CD4-positive, alpha-beta T cell treated with Interleukin-1 beta for 1 hour (primary cell): ENCODE results near the gene PEPD.

Experiments used
- DNase-seq, 2 donors: peaks; one replicate each; pipeline ENCODE4 v3.0.0-alpha.2; 2020 to 2022

Gene PEPD

GRCh38 chr19:33435706-33436359 is 85.8 kb downstream of the PEPD start:
- no peak for DNase-seq

GRCh38 chr19:33434886-33435705 is 86.5 kb downstream of the PEPD start:
- no peak for DNase-seq

GRCh38 chr19:33434069-33434885 is 87.3 kb downstream of the PEPD start:
- DNase-seq, result no peak

- no peak for DNase-seq
Observed at GRCh38 chr19:33432446-33433170, 89.0 kb downstream of the PEPD start.

GRCh38 chr19:33432015-33432414 is 89.6 kb downstream of the PEPD start:
- no peak for DNase-seq

- DNase-seq, result peak; percentile 58 to 59
Observed at GRCh38 chr19:33430674-33431277, 90.8 kb downstream of the PEPD start.

GRCh38 chr19:33429891-33430673 is 91.5 kb downstream of the PEPD start:
- DNase-seq, result peak; percentile 31 to 37

GRCh38 chr19:33428627-33429125 is 92.9 kb downstream of the PEPD start:
- DNase-seq, result no peak

- no peak for DNase-seq
Observed at GRCh38 chr19:33427801-33428626, 93.6 kb downstream of the PEPD start.

- DNase-seq, result no peak
Observed at GRCh38 chr19:33426621-33427361, 94.8 kb downstream of the PEPD start.

GRCh38 chr19:33424181-33424580 is 97.4 kb downstream of the PEPD start:
- DNase-seq, result no peak

- no peak for DNase-seq
Observed at GRCh38 chr19:33422369-33423180, 99.0 kb downstream of the PEPD start.

GRCh38 chr19:33421368-33421767 is 100.2 kb downstream of the PEPD start:
- DNase-seq, result no peak

- DNase-seq, result no peak
Observed at GRCh38 chr19:33420821-33421220, 100.8 kb downstream of the PEPD start.

- no peak for DNase-seq
Observed at GRCh38 chr19:33419788-33420130, 101.8 kb downstream of the PEPD start.

- no peak for DNase-seq
Observed at GRCh38 chr19:33418871-33419787, 102.5 kb downstream of the PEPD start.

- DNase-seq, result no peak
Observed at GRCh38 chr19:33418461-33418860, 103.1 kb downstream of the PEPD start.

GRCh38 chr19:33417751-33418150 is 103.8 kb downstream of the PEPD start:
- DNase-seq, result no peak
